GM12873 (cell line): ENCODE results near the gene DCAF11.

Experiments
- TF ChIP-seq, protein P1 (sequence below): IDR thresholded peaks from 2 replicates; pipeline ENCODE4 v1.5.1; 2012; ENCODE audit warnings: low read depth, mild to moderate bottlenecking, moderate library complexity, low read length, control low read depth; ENCODE audit not compliant: insufficient read depth; ENCODE audit errors: missing control alignments

DCAF11 gene

GRCh38 chr14:24149302-24149969, 34.9 kb downstream of the DCAF11 start:
- TF ChIP-seq, protein P1, sequence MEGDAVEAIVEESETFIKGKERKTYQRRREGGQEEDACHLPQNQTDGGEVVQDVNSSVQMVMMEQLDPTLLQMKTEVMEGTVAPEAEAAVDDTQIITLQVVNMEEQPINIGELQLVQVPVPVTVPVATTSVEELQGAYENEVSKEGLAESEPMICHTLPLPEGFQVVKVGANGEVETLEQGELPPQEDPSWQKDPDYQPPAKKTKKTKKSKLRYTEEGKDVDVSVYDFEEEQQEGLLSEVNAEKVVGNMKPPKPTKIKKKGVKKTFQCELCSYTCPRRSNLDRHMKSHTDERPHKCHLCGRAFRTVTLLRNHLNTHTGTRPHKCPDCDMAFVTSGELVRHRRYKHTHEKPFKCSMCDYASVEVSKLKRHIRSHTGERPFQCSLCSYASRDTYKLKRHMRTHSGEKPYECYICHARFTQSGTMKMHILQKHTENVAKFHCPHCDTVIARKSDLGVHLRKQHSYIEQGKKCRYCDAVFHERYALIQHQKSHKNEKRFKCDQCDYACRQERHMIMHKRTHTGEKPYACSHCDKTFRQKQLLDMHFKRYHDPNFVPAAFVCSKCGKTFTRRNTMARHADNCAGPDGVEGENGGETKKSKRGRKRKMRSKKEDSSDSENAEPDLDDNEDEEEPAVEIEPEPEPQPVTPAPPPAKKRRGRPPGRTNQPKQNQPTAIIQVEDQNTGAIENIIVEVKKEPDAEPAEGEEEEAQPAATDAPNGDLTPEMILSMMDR, result no peak

GRCh38 chr14:24150061-24150460, 35.5 kb downstream of the DCAF11 start:
- TF ChIP-seq, protein P1, result no peak

- TF ChIP-seq, protein P1, result no peak
Observed at GRCh38 chr14:24150567-24150966, 36.0 kb downstream of the DCAF11 start.

GRCh38 chr14:24150993-24151392, 36.4 kb downstream of the DCAF11 start:
- TF ChIP-seq, protein P1, result no peak

DNA sequence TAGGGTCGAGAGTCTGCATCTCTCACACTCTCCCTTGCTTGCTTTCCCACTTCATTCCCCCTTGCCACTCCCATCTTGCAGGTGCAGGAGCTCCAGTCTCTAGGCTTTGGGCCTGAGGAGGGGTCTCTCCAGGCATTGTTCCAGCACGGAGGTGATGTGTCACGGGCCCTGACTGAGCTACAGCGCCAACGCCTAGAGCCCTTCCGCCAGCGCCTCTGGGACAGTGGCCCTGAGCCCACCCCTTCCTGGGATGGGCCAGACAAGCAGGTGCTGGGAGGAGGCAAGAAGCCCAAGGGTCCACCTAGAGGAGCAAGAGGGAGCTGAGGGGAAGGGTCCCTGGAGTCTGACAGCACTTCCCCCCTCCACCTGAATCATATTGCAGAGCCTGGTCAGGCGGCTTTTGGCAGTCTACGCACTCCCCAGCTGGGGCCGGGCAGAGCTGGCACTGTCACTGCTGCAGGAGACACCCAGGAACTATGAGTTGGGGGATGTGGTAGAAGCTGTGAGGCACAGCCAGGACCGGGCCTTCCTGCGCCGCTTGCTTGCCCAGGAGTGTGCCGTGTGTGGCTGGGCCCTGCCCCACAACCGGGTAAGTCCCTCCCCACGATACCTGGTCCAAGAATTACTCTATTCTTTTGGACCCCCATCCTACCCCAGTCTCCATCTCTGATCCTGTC, 37.0 kb downstream of the DCAF11 start:
- TF ChIP-seq, protein P1, result no peak

- TF ChIP-seq, protein P1, result no peak
Observed at GRCh38 chr14:24155100-24155499, 40.5 kb downstream of the DCAF11 start.

DNA sequence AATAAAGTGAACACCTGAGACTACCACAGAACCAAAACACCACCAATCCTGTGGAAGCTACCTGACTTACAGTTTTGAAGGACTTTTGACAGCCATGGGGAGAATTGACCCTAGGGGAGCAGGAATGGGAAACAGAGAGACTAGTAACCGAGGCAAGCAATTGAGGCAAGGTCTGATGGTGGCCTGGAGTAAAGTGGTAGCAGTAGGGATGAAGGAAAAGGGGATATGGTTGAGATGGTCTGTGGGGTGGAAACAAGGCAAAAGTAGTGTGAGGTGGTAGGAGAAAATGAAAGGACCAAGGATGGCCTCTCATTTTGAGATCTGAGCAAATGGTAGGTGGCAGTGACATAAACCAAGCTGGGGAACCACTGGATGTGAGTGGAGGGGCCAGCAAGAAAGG, 42.3 kb downstream of the DCAF11 start:
- TF ChIP-seq, protein P1, result no peak
